Measurements from ENCODE around the gene COA8. TPM values are rescaled to one million over a fixed set of nuclear protein-coding genes. Genes with fewer than 3 reads are reported as not detected.

The COA8 gene
- polyA plus RNA-seq, 1 donor = 56.4 TPM

DNA sequence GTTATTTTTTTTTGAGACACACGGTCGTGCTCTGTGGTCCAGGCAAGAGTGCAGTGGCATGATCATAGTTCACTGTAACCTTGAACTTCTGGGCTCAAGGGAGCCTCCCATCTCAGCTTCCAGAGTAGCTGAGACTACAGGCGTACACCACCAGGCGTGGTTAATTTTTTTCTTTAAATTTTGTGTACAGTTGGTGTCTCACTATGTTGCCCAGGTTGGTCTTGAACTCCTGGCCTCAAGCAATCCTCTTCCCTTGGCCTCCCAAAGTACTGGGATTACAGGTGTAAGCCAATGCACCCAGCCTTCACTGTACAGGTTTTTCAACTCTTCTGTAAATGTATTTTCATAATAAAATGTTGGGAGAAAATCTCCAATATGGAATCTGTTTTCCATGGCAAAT is 60.5 kb downstream of the COA8 start:
- DNase-seq (ENCODE audit: low read depth) = no peak

DNA sequence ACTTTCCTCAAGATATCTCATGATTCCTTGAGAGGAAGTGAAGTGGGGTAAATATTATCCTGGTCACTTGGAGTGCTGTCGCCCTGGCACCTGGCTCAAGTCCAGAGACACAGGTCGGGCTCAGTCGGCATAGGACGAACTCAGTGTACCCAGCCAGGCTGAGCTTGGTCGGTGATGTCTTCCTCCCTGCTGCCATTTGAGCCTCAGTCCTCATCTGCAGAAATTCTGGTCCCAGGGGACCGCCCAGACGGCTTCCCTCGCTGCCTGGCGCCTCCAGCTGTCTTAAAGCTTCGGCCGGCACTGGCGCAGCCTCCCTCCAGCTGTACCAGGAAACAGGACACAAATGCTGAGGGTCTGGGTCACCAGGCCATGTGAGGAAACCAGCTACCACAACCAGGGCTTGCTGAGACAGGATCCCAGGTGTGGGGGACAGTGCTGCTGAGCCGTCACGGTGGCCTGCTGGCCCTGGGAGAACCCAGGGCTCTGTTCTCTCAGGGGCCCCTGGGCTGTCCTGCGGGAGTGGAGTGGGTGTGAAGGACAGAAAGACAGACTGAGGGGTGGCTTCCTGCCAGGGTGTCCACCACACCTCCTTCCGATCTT is 61.2 kb downstream of the COA8 start:
- DNase-seq (ENCODE audit: low read depth) = no peak

DNA sequence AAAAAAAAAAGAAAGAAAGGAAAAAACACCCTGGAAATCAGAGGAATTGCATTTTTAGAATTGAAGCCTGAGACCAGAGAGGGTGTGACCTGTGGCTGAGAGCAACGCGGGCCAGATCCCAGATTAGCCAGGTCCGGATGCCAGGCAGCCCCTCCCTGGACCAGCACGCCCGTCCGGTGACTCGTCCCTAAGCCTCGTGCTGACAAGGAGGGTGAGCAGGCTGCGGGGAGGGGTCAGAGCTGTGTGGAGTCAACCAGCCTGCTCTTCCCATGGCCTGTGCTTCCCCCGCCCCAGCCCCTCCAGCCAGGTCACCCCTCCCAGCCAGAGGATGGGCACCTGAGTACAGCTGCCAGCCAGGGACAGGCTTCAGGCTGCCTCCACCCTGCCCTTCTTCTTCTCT is 62.1 kb downstream of the COA8 start:
- no peak for DNase-seq (ENCODE audit: low read depth)

DNA sequence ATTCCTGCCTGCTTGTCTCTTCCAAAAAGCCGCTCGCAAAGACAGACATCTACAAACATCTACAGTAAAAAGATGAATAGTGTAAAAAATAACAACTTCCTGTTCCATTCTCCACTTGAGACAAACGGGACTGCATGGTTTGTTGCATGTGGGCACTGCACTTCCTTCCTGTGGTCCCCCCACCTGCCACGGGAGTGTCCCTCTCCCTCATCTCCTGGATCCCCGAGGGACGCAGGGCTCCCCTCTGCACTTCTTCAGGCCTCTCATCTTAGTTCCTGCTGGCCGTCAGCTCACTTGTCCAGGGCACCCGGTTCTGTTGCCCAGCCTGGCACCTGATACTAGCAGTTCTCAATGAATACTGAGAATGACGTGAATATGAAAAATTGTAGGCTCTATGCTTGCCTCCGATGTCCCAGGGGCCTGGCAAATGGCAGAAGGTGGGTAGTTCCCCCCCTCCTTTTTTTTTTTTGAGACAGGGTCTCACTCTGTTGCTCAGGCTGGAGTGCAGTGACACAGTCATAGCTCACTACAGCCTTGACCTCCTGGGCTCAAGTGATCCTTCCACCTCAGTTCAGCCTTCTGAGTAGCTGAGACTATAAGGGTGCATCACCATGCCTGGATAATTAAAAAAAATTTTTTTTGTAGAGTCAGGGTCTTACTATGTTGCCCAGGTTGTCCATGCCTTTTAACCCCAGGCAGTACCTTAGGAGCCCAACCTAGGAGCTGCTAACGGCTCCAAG is 62.8 kb downstream of the COA8 start:
- DNase-seq (ENCODE audit: low read depth) = no peak

DNA sequence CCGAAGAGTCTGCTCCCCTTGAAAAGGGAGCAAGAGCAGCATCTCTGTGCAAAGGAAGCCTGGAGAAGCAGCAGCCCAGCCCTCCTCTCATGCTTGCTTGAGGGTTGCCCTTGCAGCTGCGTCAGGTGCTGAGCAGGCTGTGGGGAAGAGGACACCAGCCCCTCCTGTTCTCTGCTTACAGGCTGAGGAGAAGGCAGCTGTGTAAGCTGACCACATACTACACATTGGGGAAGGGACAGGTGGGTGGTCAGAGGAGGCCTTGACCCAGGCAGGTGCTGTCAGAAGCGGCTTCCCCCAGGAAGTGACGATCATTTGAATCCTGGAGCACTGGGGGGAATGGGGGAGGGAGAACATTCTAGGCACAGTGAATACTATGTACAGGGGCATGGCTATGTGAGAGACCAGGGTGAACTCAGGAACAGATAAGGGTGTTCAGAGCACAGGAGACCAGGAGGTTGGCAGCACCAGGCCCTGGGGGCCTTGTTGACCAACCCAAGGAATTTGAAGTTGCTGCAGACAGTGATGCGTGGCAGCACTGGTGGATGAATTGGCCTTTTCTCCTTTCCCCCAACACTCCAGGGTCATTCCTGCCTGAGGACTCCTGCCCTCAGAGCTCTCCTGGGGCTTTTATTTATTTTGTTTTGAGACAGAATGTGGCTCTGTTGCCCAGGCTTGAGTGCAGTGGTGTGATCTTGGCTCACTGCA is 63.5 kb downstream of the COA8 start:
- no peak for DNase-seq (ENCODE audit: low read depth)

DNA sequence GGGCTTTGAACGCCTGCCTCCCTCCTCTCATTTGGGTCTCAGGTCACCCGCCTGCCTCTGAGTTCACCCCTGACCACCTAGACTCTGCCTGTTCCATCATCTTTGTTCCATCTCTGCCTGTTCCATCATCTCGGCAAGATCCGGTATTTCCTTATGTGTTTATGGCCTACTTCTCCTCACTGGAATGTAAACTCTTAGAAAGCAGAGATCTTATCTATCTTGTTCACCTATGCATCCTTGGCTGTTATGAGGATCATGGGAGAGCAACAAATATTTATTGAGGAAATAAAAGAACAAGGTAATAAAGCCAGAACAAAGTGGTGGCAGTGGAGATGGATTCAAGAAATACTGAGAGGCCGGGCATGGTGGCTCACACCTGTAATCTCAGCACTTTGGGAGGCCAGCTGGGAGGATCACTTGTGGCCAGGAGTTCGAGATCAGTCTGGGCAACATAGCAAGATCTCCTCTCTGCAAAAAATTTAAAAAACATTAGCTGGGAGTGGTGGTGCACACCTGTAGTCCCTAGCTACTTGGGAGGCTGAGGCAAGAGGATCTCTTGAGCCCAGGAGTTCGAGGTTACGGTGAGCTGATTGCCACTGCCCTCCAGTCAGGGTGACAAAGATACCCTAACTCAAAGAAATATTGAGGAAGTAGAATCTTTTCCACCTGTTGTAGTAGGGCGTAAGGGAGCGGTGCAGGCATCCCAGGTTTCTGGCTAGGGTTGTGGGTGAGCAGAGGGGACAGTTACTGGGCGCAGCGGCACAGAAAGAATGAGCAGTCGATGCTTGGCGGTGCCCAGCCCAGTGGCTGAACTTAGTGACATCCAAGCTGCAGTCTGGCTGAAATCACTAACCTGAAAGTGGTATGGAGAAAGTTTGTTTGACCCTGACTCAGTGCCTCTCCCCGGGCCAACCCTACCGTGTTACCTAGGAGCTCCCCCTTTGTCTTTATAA is 64.6 kb downstream of the COA8 start:
- DNase-seq (ENCODE audit: low read depth) = no peak

DNA sequence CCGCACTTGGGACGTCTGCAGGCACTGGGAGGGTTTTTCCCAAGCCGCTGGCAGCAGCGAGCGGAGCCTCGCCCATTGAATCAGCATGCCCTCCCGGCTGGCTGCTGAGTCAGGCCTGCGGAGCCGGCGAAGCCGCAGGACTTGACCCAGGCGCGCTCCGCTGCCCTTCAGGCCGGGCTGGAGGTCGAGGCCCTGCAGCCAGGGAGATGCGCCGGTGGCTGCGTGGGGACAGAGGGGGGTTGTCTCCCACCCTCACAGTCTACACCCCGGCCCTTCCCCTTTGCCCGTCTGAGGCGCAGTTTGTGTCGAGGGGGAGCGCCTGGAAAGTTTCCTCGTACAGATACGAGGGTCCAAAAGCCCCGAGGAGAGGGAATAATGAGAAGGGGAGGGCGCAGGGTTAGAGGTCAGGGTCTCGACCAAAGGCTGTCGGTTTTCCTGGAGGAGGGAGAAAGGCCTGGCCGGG is 65.5 kb downstream of the COA8 start:
- no peak for DNase-seq (ENCODE audit: low read depth)

DNA sequence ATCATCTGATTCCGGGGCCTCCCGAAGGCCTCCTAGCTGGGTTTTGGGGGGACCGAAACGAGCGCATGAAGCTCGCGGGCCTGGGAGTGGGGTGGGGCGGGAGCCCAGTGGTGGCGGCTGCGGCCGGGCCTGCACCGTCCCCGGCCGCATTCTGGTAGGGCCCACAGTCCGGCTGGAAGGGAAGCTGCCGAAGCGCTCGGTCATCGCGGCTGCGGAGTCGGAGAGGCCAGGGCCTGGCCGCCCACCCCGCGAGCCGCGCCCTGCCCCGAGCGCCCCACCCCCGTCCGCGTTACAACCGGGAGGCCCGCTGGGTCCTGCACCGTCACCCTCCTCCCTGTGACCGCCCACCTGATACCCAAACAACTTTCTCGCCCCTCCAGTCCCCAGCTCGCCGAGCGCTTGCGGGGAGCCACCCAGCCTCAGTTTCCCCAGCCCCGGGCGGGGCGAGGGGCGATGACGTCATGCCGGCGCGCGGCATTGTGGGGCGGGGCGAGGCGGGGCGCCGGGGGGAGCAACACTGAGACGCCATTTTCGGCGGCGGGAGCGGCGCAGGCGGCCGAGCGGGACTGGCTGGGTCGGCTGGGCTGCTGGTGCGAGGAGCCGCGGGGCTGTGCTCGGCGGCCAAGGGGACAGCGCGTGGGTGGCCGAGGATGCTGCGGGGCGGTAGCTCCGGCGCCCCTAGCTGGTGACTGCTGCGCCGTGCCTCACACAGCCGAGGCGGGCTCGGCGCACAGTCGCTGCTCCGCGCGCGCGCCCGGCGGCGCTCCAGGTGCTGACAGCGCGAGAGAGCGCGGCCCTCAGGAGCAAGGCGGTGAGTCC is 66.1 kb downstream of the COA8 start, which contains the start of gene KLC1:
TSS of gene KLC1 (plus strand) at position 528 of the 819 bp plus-strand sequence. CDS start 25,354 bp downstream, outside the sequence.
- no peak for DNase-seq (ENCODE audit: low read depth)

DNA sequence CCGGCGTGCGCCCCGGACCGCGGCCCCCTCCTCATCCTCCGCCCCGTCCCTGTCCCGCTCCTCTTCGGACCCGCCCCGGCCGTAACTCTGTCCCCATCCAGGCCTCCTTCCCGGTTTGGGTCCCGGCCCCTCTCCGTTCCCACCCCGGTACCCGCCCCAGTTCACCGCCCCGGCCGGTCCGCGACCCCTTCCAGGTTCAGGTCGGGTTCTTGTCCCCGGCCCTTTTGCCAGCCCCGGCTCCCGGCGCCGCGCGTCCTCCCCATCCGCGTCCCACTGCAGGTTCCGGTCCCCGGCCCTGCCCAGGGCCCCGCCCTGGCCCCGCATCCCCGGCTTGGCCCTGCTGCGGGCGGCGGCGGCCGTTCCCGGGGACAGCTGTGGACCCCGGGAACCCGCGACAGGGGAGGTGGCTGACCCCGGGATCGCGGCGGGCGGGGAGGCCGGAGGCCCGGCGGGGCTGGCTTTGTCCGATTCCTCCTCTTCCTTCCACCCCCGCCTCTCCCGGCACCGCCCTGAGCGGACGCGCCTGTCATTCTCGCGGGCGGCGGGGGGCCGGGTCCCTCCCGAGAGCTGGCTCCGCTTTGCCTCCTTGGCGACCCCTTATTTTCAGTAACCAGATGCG is 66.9 kb downstream of the COA8 start:
- no peak for DNase-seq (ENCODE audit: low read depth)

DNA sequence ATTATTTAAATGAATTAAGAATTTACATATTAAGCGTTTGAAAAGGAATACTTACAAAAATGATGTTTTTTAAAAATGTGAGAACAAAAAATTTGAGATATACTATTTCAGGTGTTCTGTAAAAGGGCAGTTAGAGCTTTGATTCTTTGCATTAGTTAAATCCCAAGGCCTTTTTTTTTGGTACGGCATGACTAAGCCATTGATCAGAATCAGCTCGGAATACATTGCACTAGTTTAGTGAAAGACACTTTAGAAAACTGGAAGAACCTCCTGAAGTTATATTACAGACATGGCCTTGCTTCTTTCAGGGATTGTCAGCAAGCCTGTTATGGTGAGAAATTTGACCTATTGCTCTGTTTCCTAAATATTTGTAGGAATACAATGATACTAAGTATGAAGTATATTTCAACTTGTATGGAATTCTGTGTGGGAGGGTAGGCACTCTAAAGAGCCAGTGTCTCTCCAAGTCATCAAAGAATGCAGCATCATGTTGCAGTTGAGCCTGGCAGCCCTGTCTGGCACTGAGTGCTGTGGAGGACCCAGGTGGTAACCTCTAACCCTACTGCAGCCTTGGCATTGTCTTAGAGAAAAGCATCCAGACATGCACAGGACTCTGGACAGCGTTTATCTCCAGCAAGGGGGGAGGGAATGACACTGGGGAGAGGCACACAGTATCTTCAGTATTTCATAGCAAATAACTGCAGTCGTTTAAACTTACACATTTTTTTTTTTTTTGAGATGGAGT is 67.8 kb downstream of the COA8 start:
- DNase-seq (ENCODE audit: low read depth) = no peak

DNA sequence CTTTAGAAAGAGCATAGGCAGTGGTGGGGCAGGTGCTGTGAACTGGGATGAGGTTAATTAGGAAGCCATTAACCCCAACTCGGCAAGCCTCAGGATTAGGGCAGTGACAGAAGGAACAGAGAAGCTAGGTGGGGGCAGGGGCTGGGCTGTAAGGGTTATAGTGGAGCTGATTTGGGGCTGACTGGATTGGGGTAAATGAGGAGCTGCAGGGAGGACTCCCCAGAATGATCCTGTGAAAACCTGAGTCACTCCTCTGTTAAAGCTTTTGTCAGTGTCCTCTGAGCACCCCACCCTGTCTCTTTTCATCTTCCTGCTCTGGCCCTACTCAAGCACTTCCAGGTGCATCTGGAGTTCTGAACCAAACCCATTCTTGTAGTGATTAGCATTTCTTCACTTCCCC is 70.6 kb downstream of the COA8 start:
- DNase-seq (ENCODE audit: low read depth) = no peak

DNA sequence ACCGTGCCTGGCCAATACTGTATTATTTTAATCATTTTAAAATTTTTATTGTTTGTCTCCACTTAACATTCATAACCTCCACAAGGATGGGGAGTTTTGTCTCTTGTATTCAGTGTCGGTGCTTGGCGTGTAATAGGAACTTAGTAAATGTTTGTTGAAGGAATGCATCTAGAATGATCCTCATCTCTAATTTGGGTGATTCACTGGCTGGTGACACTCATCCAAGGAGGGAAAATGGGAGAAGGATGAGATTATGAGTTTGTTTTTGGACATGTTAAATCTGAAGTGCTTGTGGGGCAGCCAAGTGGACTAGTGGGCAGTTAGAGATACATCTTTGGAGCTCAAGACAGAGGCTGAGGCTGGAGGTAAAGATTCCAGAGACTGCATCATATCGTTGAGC is 71.4 kb downstream of the COA8 start:
- DNase-seq (ENCODE audit: low read depth) = no peak

DNA sequence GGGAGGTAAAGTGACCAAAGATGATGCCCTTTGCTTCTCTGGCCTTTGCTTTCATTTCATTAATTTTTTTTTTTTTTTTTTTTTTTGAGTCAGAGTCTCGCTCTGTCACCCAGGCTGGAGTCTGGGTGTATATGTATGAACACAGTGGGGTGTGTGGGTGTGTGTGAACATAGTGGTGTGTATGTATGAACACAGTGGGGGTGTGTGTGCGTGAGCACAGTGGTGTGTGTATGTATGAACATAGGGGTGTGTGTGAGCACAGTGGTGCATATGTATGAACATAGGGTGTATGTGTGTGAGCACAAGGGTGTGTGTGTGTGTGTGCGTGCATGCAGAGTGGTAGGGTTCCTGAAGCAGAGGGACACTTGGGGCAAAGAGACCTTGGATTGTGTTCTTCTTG is 75.8 kb downstream of the COA8 start:
- no peak for DNase-seq (ENCODE audit: low read depth)

Other genes with a start within 250 kb of the COA8 start
- gene EIF5, start 228.7 kb upstream of the COA8 start, polyA plus RNA-seq (ENCODE audit: insufficient read length) = 205 TPM
- 64.4 TPM for gene MARK3, start 177.5 kb upstream of the COA8 start, polyA plus RNA-seq (ENCODE audit: insufficient read length)
- 294 TPM for gene CKB, start 40.1 kb upstream of the COA8 start, polyA plus RNA-seq (ENCODE audit: insufficient read length)
- 7.2 TPM for gene TRMT61A, start 33.8 kb upstream of the COA8 start, polyA plus RNA-seq (ENCODE audit: insufficient read length)
- 21.1 TPM for gene BAG5, start 303 bp upstream of the COA8 start, polyA plus RNA-seq (ENCODE audit: insufficient read length)
- gene KLC1, start 66.3 kb downstream of the COA8 start, polyA plus RNA-seq (ENCODE audit: insufficient read length) = 104 TPM
- 10.2 TPM for gene XRCC3, start 152.5 kb downstream of the COA8 start, polyA plus RNA-seq (ENCODE audit: insufficient read length)
- 42.2 TPM for gene ZFYVE21, start 152.8 kb downstream of the COA8 start, polyA plus RNA-seq (ENCODE audit: insufficient read length)